HG02943 (cell line): ENCODE measurements around the gene FBXL17.
"Not testable (repeated sequence)": the region's sequence is repeated elsewhere in the genome, so short reads cannot be mapped to it uniquely, and the experiment has no call there.

Experiments used
- ATAC-seq: cut with Tn5 transposase; IDR thresholded peaks from one replicate; pipeline ENCODE4 v1.9.1; 2021; ENCODE audit warnings: mild to moderate bottlenecking, low read depth, moderate library complexity; ENCODE audit not compliant: unreplicated experiment

Gene FBXL17

GRCh38 chr5:108381954-108382783, at the start of gene FBXL17:
Gene FBXL17, minus strand, starts transcription at chr5:108382098.
- peak; percentile 76 for ATAC-seq

- no peak for ATAC-seq
Observed at GRCh38 chr5:108430931-108431608, 49.2 kb upstream of the FBXL17 start.

GRCh38 chr5:108421713-108422112, 39.8 kb upstream of the FBXL17 start:
- no peak for ATAC-seq

- ATAC-seq, result no peak
Observed at GRCh38 chr5:108420755-108421154, 38.9 kb upstream of the FBXL17 start.

GRCh38 chr5:108420158-108420557, 38.3 kb upstream of the FBXL17 start:
- ATAC-seq, result no peak

- ATAC-seq, result no peak
Observed at GRCh38 chr5:108418197-108418596, 36.3 kb upstream of the FBXL17 start.

DNA sequence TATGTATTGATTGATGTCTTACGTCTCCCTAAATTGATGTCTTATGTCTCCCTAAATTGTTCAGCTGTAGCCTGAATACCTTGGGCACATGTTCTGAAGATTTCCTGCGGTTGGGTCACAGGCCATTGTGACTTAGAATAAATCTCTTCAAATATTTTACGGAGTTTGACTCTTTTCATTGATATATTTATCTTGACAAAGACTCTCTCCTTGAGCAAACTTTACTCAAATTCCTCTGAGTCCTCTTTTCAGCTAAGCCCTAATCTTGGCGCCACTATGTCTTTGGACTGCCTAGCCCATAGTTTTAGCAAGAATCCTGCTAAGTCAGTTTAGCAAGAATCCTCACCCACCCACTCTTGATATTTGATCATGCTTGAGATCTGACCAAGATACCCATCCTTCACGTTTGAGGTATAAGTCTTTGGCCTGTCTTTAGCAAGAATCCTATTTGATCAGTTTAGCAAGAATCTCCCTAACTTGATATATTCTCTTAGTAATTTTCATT, 35.3 kb upstream of the FBXL17 start:
- no peak for ATAC-seq

- ATAC-seq, result no peak
Observed at GRCh38 chr5:108415726-108416125, 33.8 kb upstream of the FBXL17 start.

GRCh38 chr5:108409786-108410185, 27.9 kb upstream of the FBXL17 start:
- ATAC-seq, result no peak

- ATAC-seq, result not testable (repeated sequence)
Observed at GRCh38 chr5:108405201-108405600, 23.3 kb upstream of the FBXL17 start.

DNA sequence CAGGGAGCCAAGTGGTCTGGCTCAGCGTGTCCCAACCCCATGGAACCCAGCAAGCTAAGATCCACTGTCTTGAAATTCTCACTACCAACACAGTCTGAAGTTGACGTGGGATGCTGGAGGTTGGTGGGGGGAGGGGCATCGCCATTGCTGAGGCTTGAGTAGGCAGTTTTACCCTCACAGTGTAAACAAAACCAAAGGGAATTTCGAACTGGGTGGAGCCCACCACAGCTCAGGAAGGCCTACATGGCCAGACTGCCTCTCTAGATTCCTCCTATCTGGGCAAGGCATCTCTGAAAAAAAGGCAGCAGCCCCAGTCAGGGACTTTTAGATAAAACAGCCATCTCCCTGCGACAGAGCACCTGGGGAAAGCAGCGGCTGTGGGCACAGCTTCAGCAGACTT, 17.1 kb upstream of the FBXL17 start:
- no peak for ATAC-seq

- ATAC-seq, result not testable (repeated sequence)
Observed at GRCh38 chr5:108396837-108397236, 14.9 kb upstream of the FBXL17 start.

- no peak for ATAC-seq
Observed at GRCh38 chr5:108387758-108388157, 5.9 kb upstream of the FBXL17 start.

- ATAC-seq, result no peak
Observed at GRCh38 chr5:108386345-108387061, 4.6 kb upstream of the FBXL17 start.

DNA sequence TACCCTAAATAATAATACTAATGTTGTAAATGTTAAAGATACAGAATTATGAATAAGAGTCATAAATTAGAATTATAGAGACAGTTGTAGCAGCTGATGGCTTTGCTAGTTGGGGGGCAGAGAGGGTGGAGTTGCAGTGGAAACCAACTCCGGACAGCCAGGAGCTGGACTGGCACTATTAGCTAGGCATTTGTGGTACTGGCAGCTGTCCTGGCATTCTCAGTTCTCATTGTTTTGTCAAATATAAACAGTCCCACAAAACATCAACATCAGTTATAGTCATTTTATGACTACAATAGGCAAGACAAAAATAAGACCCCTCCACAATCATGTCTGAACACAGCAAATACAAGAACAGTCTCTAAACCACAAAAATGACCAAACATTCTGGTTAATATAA, 2.8 kb upstream of the FBXL17 start:
- no peak for ATAC-seq

- ATAC-seq, result peak; percentile 1
Observed at GRCh38 chr5:108382784-108383330, 959 bp upstream of the FBXL17 start.

GRCh38 chr5:108381350-108381953, 446 bp downstream of the FBXL17 start:
- peak; percentile 46 for ATAC-seq

GRCh38 chr5:108380531-108381349, 1.2 kb downstream of the FBXL17 start:
- ATAC-seq, result peak; percentile 31

- ATAC-seq, result no peak
Observed at GRCh38 chr5:108379722-108380530, 2.0 kb downstream of the FBXL17 start.
